Amygdala (tissue), 56 donors: ENCODE results near the gene PDCD1.

Source experiments
- DNase-seq, 56 donors: peaks; one replicate each; lab custom pipeline; 2025; lab: John Stamatoyannopoulos, UW

The PDCD1 gene

DNA sequence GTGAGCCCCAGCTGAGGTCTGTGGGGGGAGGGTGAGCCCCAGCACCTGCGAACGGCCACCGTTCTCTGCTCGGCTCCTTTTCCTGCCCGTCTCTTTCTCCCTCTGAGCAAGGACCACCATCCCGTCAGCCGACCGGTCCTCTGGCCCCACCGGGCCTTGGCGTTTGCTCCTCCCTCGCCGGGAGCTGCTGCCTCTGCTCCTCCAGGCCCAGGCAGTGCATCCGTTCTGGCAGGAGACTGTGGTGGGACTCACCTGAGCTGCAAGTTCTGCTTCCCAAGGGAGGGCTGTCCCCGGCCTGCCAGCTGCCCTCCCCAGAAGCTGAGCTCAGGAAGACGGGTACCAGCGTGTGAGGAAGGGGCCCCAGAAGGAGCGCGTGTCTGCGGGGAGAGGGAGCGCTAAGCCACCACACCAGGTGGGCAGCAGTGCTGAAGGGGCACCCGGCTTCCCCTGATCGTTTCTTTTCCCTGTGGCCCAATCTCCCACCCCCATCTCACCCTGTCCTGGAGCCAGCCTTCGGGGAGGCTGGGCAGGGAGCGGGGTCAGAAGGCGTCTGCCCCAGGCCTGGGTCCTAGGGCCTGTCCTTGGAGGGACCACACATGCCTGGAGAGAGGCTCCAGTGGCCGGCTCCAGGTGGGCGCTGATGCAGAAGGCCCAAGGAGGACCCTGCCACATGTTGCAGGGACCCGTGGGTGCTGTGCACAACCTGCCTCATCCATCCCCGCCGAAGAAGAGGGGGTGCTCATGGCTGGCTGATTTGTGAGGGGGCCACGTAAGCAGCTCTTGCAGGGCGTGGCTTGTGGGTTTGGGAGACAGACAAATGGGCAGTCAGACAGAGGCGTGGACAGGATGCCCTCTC is 8.3 kb upstream of the PDCD1 start:
- DNase-seq, result no peak

GRCh38 chr2:241865957-241866789 is 7.5 kb upstream of the PDCD1 start:
- DNase-seq, result peak in 2 of 56 donors; percentile 33 to 39

GRCh38 chr2:241865416-241865956 is 6.8 kb upstream of the PDCD1 start:
- DNase-seq, result no peak

DNA sequence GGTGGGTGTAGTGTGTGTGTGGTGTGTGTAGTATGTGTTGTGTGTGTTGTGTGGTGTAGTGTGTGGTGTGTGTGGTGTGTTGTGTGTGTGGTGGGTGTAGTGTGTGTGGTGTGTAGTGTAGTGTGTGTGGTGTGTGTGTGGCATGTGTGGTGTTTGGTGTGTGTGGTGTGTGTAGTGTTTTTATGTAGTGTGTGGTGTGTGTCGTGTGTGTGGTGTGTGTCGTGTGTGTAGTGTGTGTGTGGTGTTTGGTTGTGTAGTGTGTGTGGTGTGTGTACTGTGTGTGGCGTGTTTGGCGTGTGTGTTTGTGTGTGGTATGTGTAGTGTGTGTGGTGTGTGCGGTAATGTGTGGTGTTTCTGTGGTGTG is 6.1 kb upstream of the PDCD1 start:
- DNase-seq, result no peak

DNA sequence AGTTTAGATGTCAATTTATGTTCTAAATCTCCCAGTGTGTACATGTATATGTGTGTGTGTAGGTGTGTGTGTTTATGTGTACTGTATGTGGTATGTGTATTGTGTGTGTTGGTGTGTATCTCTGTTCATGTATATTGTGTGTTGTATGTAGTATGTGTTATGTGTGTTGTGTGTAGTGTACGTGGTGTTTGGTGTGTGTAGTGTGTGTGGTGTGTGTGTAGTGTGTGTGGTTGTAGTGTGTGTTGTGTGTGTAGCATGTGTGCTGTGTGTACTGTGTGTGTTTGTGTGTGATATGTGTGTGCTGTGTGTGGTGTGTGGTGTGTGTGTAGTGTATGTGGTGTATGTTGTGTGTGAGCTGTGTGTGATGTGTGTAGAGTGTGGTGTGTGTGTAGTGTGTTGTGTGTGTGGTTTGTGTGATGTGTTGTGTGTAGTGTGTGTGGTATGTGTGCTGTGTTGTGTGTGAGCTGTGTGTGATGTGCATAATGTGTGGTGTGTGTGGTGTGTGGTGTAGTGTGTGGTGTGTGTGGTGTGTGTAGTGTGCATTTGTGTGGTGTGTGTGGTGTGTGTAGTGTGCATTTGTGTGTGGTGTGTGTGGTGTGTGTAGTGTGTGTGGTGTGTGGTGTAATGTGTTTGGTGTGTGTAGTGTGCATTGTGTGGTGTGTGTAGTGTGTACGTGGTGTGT is 5.6 kb upstream of the PDCD1 start:
- no peak for DNase-seq

DNA sequence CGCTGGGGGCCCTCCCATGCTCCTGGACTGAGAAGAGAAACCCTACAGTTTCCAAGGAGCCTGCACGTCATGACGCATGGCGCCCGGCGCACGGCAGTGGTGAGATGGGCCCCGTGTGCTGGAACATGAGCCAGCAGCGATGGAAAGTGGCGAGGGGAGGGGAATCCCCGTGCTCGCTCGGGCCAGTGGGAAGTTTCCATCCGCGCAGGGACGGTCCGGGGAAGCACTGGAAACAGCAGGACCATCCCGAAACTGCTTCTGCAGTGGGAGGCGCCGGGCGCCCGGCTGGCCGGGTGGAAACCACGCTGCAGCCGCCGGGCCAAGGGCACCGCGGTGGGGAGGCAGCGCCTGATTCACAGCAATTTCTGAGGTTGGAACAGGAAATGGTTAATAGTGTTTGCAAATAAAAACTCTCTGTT is 4.9 kb upstream of the PDCD1 start:
- DNase-seq, result no peak

DNA sequence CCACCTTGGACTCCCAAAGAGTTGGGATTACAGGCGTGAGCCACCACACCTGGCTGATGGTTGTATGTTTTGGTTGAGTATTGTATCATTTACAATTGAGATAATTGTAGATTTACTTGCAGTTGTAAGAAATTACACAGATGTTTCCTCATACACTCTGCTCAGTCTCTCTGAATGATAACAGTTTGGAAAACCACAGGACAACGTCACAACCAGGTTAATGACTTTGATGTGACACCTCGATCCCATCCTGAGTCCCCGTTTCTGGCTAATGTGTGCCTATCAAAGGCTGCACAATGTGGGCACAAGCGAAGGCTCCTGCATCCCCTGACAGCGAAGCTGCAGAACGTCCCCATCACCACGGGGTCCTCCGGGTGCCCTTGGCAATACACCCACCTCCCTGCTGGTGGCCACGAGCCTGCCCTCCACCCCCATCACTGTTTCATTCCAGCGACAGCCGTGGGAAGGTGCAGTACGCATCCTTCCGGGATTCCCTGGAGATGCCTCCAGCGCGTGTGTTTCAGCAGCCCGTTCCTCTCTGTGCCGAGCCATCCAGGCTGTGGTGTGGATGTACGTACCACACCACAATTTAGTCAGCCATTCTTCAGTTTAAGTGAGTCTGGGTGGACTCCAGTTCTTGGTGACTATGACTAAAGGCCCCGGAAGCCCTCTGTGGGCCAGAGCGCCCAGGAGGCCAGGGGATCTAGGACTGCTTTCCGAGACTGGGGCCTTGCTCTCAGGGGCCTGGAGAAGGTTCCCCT is 4.3 kb upstream of the PDCD1 start:
- DNase-seq, result no peak

DNA sequence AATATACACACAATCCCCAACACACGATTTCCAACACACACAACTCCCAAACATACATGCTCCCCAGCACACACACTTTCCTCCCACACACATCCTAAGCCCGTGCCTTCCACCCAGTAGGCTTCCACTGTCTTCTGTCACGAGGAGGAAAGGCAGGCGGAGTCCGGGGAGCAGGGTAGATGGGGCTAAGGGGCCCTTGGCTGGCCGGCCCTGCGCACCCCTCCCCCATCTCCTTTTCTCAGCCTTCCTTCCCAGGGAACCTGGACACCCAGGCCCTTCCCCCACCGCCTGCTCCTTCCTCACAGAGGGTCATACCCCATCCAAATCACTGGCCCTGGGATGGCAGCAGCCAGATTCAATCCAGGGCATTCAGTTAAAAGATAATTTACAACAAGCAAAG is 3.4 kb upstream of the PDCD1 start:
- no peak for DNase-seq

DNA sequence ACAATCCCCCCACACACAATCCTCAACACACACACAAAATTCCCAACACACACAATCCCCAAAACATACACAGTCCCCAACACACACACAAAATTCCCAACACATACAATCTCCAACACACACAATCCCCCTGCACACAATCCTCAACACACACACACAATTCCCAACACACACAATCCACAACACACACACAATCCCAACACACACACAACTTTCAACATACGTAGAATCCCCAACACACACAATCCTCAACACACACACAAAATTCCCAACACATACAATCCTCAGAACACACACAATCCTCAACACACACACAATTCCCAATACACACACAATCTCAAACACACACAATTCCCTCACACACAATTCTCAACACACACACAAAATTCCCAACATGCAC is 2.6 kb upstream of the PDCD1 start:
- DNase-seq, result no peak

DNA sequence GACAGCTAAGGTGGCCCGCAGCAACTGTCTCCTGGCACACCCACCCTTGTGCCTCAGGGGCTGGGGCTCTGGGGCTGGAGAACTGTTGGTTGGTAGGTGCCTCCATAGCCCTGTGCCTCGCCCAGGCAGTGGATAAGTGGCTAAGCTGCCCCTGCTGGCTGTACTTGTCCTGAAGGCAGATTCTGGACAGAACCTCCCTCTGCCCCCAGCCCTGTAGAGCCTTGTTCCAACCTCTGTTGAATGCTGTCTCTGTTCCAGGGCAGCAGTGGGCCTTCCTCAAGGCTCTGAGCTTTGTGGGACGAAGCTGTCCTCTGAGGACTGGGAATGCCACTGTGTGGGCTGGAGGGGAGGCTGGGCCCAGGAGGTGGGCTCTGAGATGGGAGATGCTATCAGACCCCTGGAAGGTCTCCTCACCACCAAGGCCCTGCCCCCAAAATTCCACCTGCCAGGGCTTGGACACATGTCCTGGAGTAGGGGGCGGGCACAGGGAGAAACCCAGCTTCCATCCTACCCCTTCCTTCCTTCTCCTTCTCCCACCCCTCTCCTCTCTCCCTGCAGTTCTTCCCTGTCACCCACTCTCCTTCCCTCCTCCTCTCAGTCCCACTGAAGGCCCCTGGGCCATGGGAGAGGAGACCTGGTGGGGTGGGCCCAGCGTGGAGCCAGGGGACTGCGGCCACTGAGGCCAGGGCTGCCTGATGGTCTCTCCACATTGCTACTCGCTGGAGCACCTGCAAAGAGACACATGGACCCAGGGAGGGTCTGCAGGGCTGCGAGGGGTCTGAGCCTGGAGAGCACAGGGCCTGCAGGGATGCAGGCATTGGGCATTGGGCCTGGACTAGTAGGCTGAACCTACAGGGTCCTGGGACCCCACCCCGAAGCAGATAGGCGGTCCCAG is 1.7 kb upstream of the PDCD1 start:
- DNase-seq, result no peak

DNA sequence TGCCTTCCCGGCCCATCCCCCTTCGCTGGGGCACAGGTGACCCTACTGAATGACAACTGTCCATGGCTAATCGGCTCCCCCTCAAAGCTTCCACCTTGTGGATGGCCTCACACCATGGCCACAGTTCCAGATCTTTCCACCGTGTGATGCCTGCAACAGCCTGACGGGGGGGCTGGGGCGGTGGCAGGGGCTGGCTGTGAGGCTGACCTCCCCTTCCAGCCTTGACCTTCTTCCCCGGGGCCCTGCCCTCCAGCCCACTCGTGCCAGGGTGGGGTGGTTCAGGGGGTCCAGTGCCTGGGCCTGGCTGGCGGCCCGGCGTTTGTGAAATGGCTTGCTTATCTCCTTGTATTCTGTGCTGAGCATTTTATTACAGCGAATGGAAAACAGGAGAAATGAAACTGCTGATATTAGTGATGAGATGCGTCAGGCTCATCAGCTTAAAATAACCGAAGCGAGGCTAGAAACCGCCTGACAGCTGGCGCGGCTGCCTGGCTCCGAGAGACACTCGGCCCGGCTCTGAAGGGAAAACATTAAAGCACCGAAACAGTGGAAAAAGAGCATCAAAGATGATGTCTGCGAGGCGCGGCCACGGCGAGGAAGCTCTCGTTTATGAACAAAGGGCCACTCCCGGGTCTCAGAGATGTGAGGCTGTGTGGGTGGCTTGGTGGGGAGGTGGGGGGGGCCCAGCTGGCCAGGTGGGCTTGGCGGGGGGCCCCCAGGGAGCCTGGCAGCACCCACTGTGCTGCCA is 916 bp upstream of the PDCD1 start:
- DNase-seq, result peak in 14 of 56 donors; percentile 35 to 73 (median 54)

GRCh38 chr2:241859017-241859435 is 332 bp upstream of the PDCD1 start:
- no peak for DNase-seq

- no peak for DNase-seq
Measured at GRCh38 chr2:241857572-241858121, 1.0 kb downstream of the PDCD1 start.

DNA sequence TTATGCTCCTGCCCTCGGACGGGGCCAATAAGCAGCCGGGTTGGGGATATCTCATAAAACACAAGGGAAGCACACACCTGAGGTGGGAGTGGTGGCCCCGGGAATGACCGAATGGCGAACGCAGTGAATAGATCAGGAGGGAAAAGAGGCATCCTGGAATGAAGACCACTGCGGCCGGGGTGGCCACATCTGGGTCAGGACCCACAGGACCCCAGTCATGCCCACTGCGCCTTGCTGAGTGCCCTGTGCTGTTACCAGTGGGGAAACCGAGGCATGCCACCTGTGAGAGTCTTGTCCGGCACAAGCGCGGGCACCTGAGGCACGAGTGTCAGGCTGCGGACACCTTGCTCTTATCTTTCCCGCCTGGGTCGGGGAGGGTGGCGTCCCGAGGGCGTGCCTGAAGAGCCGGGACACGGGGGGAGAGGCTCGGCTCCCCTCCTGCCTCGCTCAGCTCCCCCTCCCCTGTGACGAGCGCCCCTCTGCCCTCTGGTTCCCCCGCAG is 1.6 kb downstream of the PDCD1 start:
- DNase-seq, result no peak

DNA sequence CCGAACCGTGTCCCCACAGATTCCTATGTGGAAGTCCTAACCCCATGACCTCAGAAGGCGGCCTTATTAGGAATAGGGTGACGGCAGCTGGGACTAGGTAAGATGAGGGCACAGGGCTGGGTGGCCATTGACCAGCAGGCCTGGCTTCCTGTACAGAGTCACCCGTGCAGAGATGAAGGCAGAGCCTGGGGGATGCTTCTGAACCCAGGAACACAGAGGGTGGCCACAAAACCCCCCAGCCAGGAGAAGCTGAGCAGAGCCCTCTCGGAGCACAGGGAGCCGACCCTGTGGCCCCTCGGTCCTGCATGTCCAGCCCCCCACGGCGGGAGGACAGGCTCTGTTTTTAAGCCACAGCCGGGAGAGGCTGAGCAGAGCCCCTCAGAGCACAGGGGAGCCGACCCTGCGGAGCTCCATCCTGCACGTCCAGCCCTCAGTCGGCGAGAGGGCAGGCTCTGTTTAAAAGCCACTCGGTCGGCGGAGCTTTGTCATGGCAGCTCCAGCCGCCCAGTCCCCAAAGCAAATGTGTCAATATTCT is 2.7 kb downstream of the PDCD1 start:
- DNase-seq, result no peak

DNA sequence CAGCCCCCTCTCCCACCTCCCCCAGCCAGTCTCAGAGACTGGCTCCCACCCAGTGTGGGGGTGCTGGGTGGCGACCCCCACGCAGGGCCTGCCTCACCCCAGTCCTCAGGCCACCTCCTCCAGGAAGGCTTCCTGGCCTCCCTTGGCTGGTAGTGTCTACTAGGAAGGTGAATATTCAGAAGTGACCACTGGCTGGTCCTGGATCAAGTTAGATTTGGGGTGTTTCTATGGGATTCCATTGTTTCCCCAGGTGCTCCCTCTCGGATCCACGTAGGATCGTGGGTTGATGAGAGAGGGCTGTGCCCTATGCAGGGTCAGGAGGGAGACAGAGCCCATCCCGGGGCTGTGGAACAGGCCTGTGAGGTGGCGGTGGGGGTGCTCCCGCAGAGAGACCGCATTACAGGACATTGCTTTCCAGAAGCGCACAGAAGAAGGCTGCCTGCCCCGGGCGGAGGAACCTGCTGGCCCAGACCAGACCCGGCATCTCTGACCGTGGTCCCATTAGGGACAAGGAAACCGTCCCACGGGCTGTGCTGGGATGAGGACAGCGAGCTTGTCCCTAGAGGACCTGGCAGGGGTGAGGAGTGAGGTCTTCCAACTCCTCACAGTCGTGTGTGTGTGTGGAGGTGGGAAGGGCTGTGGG is 3.3 kb downstream of the PDCD1 start:
- DNase-seq, result no peak
